ENCODE measurements around the gene ENAH.

GRCh38 chr1:225670806-225671733 lies 18.1 kb upstream of the ENAH start:
- TF ChIP-seq CTCF (IDR thresholded peaks at IDR 0.05; ENCODE audit: low read depth, low read length, poor library complexity, severe bottlenecking) (no peak), EZH2phosphoT487 (IDR thresholded peaks at IDR 0.05; ENCODE audit: borderline replicate concordance, low read length) (no peak)
